GM19043 (cell line): ENCODE results near the gene KLHL17.
A peak's percentile ranks its signal among the peaks of the same experiment; 100 is the strongest.

Experiments
- ATAC-seq: cut with Tn5 transposase; IDR thresholded peaks from one replicate; pipeline ENCODE4 v1.9.1; 2021; ENCODE audit warnings: low read depth; ENCODE audit not compliant: unreplicated experiment

Gene KLHL17

DNA sequence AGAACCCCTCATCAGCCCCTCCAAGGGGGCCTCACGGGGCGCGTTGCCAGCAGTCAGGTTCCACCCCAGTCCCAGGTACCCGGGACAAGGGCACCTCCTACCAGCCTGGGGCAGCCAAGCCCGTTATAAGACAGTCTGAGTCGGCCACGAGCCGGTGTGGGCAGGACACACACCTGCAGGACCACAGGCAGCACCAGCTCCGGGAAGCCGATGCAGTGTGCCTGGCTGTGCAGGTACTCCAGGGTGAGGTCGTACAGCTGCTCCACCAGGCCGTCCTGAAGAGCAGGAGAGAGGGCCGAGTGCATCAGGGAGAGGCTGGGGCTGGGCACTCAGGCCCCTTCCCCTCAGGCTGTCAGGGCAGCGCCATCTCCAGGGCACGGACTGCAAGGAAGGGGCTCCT is 12.4 kb upstream of the KLHL17 start:
- ATAC-seq, result no peak

DNA sequence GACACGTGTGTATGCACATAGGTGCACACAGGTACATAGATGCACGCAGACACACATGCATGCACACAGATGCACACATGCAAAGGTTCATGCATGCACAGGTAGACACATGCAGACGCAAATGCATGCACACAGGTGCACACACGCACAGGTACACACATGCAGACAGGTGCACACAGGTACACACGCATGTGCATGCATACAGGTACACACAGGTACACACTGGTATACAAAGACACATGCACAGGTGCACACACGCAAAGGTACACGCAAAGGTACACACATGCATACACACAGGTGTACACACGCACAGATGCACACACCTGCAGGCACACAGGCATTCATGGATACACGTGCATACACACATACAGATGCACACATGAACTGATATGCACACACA is 10.1 kb upstream of the KLHL17 start:
- ATAC-seq, result no peak

DNA sequence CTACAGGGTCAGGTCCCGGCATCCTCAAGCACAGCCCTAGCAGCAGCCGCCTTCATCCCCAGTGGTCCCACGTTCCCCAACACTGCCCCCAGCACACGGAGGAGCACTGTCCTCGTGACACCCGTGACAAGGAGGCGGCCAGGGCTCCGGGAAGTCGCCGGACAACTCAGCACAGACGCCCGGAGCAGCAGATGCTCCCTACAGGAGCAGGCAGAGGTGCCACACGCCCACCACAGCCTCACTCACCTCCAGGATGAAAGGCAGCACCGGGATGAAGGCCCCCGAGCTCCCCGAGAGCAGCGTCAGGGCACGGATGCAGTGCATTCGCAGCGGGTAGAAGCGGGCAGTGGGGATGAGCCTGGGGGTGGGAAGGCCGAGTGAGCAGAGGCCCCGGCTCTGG is 9.5 kb upstream of the KLHL17 start:
- no peak for ATAC-seq

DNA sequence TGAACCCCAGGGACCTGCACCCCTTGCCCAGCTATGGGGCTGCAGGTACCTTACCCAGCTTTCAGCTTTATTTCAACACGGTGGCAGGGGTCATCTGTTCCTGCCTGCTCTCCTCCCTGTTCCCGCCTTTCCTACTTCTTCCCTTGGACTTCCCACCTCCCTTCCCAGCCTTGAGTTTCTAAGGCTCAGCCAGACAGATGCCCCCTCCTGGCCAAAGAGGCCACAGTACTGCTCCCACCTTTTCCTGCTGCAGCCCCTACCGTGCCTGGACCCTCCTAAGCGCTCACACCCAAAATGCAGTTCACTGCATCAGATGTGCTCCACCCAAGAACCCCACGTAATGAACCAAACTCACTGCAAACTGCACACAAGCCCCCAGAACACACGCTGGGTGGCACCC is 9.0 kb upstream of the KLHL17 start:
- ATAC-seq, result no peak

DNA sequence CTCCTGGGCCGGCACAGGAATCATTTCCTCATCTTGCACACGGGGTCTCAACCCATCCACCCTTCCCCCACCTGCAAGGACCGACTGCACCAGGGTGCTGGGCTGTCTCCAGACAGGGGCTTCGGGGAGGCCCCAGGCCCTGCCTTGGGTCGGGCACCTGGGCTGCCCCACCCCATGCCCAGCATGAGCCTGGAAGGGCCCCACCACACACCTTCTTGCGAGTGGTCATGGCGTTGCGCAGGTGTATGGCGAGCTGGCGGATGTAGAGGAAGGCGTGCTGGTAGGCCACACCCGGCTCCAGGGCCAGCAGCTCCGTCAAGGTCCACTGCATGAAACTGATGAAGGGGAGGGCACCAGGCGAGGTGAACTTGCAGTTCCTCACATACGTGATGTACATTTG is 8.2 kb upstream of the KLHL17 start:
- ATAC-seq, result no peak

DNA sequence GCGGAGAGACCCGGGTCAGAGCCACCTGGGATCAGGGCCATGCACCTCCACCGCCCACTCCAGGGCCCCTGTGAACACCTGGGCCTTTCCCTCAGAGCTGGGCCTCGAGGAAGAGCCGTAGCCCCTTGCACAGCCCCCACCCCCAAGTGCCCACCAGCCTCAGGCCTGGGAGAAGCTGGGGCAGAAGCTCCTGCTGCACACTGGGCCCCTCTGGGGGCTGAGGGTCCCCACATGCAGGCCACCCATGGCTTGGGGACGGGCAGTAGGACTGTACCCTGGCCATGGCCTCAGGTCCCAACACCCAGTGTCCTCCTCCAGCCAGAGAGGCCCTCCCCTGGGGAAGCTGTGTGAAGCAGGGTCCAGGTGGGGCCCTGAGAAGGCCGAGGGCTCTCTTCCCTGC is 7.8 kb upstream of the KLHL17 start:
- no peak for ATAC-seq

DNA sequence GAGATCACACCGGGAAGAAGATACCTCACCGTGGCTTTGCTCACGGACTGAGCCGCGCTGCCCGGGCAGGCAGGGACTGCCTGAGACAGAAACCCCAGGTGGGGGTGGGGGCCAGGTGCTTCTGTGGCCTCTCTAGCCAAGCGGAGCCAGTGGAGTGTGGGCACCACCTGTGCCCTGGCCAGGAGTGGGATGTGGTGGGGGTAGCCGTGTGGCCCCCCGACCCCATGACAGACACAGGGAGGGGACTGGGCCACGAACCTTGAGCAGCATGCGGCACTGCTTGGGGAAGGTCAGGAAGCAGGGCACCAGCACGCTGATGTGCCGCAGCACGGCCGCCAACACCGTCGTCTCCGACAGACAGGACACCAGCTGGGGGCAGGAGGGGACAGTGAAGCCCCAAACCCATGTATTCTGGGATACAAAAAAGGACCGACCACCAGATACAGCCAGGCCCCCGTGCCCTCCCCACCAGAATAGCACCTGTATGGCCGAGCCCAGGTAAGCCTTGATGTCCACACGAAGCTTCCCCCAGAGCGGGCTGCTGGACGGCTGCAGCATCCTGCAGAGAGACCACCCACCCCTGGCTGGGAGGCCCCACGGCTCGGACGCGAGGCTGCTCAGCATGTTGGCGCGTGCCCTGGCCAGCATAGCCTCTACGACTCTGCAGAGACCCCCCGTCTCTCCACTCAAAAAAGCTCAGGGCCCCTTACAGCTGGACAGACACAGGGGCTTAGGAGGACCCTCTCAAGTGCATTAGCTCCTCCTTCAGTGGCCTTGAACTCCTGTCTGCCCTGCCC is 6.7 kb upstream of the KLHL17 start:
- ATAC-seq, result no peak

DNA sequence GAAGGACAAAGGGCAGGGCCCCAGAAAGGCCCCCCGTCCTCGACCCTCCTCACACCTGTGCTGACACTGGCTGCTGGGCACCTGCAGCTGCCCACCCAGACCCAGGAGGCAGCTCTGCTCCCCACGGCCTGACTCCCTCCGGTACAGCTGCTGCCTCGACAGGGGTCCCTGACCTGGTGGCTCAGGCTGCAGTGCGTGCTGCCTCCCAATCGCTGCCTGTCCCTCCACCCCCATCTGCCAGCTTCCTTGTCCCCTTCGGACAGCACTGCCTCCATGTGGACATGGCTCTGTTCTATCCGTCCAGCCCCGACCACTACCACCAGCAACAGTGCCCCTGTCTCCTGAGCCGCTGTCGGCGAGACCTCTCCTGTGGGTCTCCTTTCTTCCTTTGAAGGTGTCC is 5.5 kb upstream of the KLHL17 start:
- ATAC-seq, result no peak

DNA sequence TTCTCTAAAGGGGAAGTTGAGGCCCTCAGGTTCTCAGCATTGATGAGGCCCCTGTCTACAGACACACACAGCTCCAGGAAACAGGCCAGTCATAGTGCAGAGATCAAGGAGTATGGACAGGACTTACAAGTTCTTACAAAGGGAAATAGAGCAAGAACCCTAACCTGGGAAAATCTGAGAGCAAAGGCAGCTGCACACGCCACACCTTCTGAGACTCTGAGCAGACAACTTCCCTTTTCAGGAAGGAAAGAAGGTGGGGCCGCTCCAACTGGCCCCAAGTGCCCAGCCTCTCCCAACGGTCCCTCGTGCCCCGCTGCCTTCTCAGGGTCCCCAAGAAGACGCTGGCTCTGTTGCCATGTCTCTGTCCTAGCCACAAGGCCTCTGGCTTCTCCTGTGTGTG is 4.9 kb upstream of the KLHL17 start:
- no peak for ATAC-seq

DNA sequence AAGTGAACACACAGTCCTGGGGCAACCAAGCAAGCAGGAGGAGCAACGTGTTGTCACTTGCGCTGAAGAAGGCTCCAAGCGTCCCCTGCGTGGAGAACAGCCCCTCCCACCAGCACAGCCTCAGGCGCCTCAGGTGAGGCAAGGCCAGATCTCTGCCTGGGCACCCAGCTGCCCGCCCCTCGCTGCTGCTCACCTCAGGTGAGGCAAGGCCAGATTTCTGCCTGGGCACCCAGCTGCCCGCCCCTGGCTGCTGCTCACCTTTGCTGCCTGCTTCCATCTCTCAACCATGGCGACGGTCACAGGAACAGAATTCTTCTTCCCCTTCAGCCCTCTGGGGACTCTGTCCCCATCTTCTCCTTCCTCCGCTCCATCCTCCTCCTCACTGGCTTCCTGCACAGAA is 3.7 kb upstream of the KLHL17 start:
- ATAC-seq, result no peak

DNA sequence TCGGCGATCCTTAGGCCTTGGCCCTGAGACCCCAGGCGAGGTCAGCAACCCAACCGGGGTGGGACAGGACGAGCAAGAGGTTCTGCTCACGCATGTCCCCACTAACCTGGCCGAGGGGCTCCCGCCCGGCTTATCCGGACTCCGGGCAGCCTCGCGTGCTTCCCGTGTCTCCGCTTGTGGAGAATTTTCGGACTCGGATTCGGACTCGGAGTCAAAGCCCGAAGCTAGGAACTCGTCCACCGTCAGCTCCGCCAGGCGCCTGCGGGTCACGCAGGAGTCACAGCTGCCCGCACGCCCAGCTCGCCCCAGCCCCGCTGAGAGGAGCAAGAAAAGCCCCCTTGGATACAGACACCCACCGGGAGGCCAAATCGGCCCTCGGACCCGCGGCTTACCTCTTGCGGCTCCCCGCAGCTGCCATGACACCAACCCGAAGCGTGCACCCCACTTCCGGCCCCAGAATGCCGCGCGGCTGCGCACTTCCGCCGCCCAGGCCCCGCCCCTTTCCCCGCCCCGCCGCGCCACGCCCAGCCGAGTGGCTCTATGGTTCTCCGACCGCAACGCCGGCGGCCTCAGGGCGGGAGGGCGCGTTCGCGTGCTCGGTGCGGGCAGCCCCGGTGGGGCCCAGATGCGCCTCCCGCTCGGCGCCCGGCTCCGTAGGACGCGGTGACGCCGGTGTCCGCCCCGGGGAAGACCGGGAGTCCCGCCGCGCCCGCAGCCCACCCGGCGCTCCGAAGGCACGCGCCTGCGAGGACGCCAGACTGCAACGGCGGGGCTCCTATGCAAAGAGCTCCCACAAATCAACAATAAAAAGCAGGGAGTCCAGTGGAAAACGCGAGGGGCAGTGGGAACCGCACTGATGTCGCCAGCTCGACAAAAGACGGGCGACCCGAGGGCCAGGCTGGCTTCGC is 1.3 kb upstream of the KLHL17 start, which contains the start of gene NOC2L:
TSS of gene NOC2L (minus strand) at position 434 of the 908 bp plus-strand sequence. CDS start at position 418, 16 bp downstream.
- peak; percentile 49 for ATAC-seq

DNA sequence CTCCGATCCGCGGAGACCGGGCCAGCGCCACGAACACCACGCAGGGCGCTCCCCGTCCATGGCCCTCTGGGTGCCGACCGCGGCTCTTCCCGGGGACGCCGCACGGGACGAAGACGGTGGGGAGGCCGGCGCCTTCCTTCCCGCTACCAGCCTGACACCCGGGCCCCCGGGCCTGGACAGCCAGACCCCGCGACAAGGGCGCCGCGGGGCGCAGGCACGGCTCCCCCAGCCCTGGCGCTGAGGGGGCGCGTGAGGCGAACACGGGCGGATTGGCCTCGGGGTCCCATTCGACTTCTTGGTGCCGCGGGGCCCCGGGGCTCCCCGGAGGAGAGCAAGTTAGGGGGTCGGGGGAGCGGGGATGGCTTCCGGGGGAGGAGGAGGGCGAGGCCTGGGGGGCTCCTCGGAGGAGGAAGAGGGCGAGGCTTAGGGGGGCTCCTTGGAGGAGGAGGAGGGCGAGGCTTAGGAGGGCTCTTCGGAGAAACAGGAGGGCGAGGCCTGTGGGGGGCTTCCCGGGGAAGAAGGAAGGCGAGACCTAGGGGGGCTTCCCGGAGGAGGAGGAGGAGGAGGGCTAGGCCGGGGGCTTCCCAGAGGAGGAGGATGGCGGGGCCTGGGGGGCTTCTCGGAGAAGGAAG is 537 bp upstream of the KLHL17 start:
- no peak for ATAC-seq

DNA sequence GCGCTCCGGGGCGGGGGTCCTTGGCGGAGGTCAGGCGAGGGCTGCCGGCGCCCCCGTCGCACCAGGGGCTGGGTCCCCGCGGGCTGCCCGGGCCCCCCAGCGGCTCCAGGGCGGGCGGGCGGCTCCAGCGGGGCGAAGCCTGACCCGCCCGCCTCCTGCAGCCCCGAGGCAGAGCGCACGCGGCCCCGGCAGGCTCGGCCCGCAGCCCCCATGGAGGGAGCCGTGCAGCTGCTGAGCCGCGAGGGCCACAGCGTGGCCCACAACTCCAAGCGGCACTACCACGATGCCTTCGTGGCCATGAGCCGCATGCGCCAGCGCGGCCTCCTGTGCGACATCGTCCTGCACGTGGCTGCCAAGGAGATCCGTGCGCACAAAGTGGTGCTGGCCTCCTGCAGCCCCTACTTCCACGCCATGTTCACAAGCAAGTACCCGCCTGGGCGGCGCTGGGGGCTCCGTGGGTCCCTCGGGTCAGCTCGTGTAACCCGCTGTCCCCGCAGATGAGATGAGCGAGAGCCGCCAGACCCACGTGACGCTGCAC is 817 bp downstream of the KLHL17 start:
- ATAC-seq, result no peak

DNA sequence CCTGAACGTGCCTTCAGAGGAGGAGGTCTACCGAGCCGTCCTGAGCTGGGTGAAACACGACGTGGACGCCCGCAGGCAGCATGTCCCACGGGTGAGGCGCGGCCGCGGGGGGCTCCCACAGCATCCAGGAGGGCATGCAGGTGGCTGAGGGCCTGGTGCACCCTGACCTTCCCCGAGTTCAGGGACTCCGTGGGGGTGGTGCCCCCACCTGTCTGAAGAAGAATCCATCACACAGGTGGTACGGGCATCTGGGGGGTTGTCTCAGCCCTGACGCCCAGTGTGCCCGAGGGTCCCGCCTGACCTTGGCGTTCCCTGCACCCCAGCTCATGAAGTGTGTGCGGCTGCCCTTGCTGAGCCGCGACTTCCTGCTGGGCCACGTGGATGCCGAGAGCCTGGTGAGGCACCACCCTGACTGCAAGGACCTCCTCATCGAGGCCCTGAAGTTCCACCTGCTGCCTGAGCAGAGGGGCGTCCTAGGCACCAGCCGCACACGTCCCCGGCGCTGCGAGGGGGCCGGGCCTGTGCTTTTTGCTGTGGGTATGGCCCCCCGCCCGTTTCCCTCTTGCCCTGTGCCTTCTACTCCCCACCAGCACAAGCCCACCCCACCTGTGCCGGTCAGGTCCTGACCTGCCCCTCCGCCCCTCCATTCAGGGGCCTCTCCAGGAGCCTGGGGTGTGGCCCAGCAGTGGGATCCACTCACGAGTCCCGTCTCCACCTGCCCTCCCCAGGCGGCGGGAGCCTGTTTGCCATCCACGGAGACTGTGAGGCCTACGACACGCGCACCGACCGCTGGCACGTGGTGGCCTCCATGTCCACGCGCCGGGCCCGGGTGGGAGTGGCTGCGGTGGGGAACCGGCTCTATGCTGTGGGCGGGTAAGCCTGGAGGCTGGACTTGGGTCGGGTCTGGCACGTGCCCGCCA is 2.3 kb downstream of the KLHL17 start:
- no peak for ATAC-seq

DNA sequence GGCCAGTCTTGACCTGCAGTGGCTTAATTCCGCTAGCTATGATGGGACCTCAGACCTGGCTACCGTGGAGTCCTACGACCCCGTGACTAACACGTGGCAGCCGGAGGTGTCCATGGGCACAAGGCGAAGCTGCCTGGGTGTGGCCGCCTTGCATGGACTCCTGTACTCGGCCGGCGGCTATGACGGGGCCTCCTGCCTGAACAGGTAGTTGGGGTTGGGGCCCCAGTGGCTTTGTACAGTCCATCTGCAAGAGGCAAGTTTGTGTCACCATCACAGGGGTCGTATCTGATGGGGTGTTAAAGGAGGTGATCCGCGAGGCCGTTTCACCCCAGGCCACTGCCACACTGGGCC is 2.9 kb downstream of the KLHL17 start:
- no peak for ATAC-seq

DNA sequence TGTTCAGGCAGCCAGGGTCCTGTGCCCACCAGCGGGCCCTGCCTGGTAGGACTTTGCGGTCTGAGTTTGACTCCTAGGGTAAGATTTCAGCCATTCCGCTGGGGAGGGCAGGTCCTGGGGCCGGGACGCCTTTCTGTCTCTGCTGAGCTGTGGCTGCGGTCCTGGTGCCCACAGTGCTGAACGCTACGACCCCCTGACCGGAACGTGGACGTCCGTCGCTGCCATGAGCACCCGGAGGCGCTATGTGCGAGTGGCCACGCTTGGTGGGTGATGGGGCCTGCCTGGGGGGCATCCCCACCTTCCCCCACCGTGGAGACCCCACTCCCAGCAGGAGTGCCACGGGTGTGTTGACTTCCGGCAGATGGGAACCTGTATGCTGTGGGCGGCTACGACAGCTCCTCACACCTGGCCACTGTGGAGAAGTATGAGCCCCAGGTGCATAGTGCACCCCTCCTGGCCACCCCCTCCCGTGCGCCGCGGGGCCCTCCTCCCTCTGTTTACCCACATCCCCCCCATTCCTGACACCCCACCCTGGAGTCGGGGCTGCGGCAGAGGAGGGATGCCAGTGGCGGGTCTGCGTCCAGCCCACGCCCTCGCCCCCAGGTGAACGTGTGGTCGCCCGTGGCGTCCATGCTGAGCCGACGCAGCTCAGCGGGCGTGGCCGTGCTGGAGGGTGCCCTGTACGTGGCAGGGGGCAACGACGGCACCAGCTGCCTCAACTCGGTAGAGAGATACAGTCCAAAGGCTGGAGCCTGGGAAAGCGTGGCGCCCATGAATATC is 3.6 kb downstream of the KLHL17 start:
- ATAC-seq, result no peak

DNA sequence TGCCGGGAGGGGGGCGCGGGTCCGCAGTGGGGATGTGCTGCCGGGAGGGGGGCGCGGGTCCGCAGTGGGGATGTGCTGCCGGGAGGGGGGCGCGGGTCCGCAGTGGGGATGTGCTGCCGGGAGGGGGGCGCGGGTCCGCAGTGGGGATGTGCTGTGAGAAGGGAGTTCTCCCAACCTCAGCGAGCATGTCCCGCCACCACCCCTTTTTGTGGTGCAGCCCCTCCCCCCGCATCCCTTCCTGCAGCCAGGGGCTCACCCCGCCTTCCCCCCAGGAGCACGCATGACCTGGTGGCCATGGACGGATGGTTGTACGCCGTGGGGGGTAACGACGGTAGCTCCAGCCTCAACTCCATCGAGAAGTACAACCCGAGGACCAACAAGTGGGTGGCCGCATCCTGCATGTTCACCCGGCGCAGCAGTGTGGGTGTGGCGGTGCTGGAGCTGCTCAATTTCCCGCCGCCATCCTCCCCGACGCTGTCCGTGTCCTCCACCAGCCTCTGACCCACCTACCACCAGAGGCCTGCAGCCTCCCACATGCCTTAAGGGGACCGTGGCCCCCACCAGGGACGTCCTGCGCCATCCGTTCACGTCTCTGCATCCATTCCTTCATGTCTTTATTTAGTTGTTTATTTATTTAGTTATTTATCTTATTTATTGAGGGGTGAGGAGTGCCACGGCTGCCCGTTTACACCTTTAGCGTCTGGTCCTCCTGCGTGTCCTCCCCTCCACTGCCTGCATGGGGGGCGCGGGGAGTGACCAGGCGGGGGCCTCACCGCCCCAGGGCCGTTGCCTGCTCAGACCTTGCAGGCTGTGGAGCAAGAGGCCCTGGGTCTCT is 4.5 kb downstream of the KLHL17 start:
- no peak for ATAC-seq

DNA sequence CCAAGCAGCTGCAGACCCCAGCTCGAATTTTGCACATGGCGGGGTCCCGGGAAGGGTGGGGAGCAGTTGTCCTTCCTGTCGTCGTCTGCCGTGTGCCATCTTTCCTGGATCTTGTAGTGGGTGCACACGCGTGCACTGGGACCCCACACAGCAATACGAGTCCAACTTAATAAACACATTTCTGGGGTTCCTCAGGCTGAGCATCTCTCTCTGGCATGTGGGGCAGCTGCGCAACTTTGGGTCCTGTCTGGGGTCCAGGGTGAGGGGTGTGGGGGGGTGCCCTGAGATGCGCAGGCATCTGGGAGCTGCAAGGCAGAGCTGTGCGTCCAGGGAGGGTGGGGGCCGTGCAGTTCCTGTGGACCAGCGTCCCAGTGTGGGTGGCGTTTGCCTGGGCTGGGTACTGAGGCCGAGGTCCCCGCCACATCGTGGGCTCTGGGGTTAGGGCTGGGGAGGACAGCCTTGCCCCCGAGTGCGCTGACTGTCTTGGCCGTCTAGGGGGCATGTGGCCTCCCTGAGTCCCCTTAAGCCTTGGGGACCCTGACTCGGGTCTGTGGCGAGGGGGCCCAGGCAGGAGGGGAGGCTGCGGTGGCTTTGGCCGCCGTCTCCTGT is 5.2 kb downstream of the KLHL17 start:
- no peak for ATAC-seq
